HepG2 (cell line): ENCODE results near the gene TRIM31. TPM values are rescaled to one million over a fixed set of nuclear protein-coding genes. Genes with fewer than 3 reads are reported as not detected.

Source experiments
- ARNT ChIP-seq: fragments of 450-650 bp; IDR thresholded peaks from 2 replicates; pipeline ENCODE4 v1.6.1; 2017
- GATA4 ChIP-seq: sonication (generic); IDR thresholded peaks from 2 replicates; pipeline ENCODE4 v1.6.1; 2016; ENCODE audit warnings: antibody characterized with exemption, low read depth, borderline replicate concordance
- HBP1 ChIP-seq: IDR thresholded peaks from 2 replicates; pipeline ENCODE4 v1.6.1; 2016; ENCODE audit warnings: low read depth, control low read depth
- HIVEP1 ChIP-seq: sonication (generic); formaldehyde crosslinking; IDR thresholded peaks from 2 replicates; pipeline ENCODE4 v1.4.0; 2020; ENCODE audit warnings: mild to moderate bottlenecking, missing genetic modification reagents
- MIXL1 ChIP-seq: IDR thresholded peaks from 2 replicates; pipeline ENCODE4 v1.6.1; 2016
- POLR2AphosphoS5 ChIP-seq: IDR thresholded peaks from 2 replicates; pipeline ENCODE4 v1.6.1; 2012; ENCODE audit warnings: low read depth, low read length
- ZMAT5 ChIP-seq: sonication (generic); formaldehyde crosslinking; IDR thresholded peaks from 2 replicates; pipeline ENCODE4 v1.5.0; 2020; ENCODE audit warnings: mild to moderate bottlenecking, low read depth, missing genetic modification reagents, borderline replicate concordance
- ZNF121 ChIP-seq: sonication (generic); formaldehyde crosslinking; IDR thresholded peaks from 2 replicates; pipeline ENCODE4 v1.5.0; 2020; ENCODE audit warnings: mild to moderate bottlenecking, missing genetic modification reagents
- ZNF260 ChIP-seq: sonication (generic); formaldehyde crosslinking; IDR thresholded peaks from 2 replicates; pipeline ENCODE4 v1.4.0; 2020; ENCODE audit warnings: missing genetic modification reagents, low read depth, mild to moderate bottlenecking, borderline replicate concordance
- ZNF350 ChIP-seq: sonication (generic); formaldehyde crosslinking; IDR thresholded peaks from 2 replicates; pipeline ENCODE4 v1.4.0; 2020; ENCODE audit warnings: mild to moderate bottlenecking, low read depth, missing genetic modification reagents, borderline replicate concordance
- ZNF431 ChIP-seq: sonication (generic); formaldehyde crosslinking; IDR thresholded peaks from 2 replicates; pipeline ENCODE4 v1.9.0; 2022; ENCODE audit warnings: missing genetic modification reagents, low read depth, mild to moderate bottlenecking, borderline replicate concordance
- ZNF777 ChIP-seq: sonication (generic); formaldehyde crosslinking; IDR thresholded peaks from 2 replicates; pipeline ENCODE4 v1.4.0; 2020; ENCODE audit warnings: missing genetic modification reagents
- polyA plus RNA-seq, 8 experiments: library from polyadenylated mRNA; depleted of rRNA in 3 of 8; stranded (reverse) in 7 of 8; unstranded in 1 of 8; fragments of >200 nt; fragmentation: Illumina TruSeq in 4 of 8; extraction: Trizol in 4 of 8; gene quantifications; 2 replicates each; pipeline versions ENCODE4 v1.2.1 to v1.2.3, GENCODE V29; 2011 to 2016; ENCODE audit warnings: low read depth in 4 of 8, missing spikeins in 1 of 8, mixed read lengths in 1 of 8; ENCODE audit not compliant: insufficient read depth in 1 of 8
- total RNA-seq, 5 experiments: library from RNA; depleted of rRNA; stranded (reverse); fragments of >200 nt; fragmentation: Illumina TruSeq; extraction: Trizol; gene quantifications; 2 replicates each; pipeline ENCODE4 v1.2.3, GENCODE V29; 2016; ENCODE audit warnings: low read depth in 1 of 5
- TF ChIP-seq, protein P1 (sequence below): sonication (generic); formaldehyde crosslinking; IDR thresholded peaks from 2 replicates; pipeline ENCODE4 v1.4.0; 2020; ENCODE audit warnings: mild to moderate bottlenecking, missing genetic modification reagents
- TF ChIP-seq, protein P2 (sequence below): sonication (generic); formaldehyde crosslinking; IDR thresholded peaks from 2 replicates; pipeline ENCODE4 v1.4.0; 2020; ENCODE audit warnings: mild to moderate bottlenecking, missing genetic modification reagents, borderline replicate concordance
- TF ChIP-seq, protein P3 (sequence below): sonication (generic); formaldehyde crosslinking; IDR thresholded peaks from 2 replicates; pipeline ENCODE4 v1.4.0; 2020; ENCODE audit warnings: mild to moderate bottlenecking, missing genetic modification reagents
- TF ChIP-seq, protein P4 (sequence below): sonication (generic); formaldehyde crosslinking; IDR thresholded peaks from 2 replicates; pipeline ENCODE4 v1.4.0; 2020; ENCODE audit warnings: missing genetic modification reagents, borderline replicate concordance
- TF ChIP-seq, protein P5 (sequence below): sonication (generic); formaldehyde crosslinking; IDR thresholded peaks from 2 replicates; pipeline ENCODE4 v1.8.0; 2022; ENCODE audit warnings: mild to moderate bottlenecking, missing genetic modification reagents; ENCODE audit not compliant: insufficient replicate concordance

Gene TRIM31
- total and polyA plus RNA-seq, 2 of the 13 experiments (the other 11 are each of a cell fraction or from before 2014, with no cell fraction given): 0.13 to 0.51 TPM

DNA sequence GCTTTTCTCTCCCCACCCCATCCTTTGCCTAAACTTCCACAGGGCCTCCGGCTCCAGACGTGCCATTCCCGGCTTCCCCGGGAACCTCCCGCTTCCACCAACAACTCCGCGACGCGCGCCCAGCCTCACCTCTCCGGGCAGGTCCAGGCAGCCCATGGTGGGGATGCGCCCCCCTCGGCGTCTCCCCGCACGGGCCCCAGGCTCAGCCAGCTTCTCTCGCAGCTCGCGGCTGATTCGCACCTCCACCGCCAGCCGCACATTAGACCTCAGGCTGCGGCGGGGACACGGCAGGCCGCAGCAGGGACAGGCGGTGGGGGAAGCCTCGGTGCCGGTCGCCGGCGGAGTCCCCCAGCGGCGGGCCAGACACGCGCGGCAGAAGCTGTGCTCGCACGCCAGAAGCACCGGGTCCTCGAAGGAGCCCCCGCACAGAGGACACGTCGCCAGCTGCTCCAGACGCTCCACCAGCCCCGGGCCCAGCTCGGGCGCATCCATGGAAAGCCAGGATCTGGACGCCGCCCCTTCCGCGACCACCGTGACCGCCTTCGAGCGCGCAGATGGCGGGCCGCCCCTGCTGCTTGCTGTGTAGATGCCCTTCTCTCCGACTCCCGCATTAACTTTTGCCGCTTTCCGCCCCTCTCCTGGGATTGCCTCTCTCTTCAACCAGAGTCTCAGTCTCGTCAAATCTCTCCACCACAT lies 37.6 kb downstream of the TRIM31 start, which contains the start of gene RNF39 (continued):
- TF ChIP-seq, protein P1, sequence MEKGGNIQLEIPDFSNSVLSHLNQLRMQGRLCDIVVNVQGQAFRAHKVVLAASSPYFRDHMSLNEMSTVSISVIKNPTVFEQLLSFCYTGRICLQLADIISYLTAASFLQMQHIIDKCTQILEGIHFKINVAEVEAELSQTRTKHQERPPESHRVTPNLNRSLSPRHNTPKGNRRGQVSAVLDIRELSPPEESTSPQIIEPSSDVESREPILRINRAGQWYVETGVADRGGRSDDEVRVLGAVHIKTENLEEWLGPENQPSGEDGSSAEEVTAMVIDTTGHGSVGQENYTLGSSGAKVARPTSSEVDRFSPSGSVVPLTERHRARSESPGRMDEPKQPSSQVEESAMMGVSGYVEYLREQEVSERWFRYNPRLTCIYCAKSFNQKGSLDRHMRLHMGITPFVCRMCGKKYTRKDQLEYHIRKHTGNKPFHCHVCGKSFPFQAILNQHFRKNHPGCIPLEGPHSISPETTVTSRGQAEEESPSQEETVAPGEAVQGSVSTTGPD (CRISPR knock-in tag): no peak
- no peak for TF ChIP-seq POLR2AphosphoS5
- TF ChIP-seq, protein P2, sequence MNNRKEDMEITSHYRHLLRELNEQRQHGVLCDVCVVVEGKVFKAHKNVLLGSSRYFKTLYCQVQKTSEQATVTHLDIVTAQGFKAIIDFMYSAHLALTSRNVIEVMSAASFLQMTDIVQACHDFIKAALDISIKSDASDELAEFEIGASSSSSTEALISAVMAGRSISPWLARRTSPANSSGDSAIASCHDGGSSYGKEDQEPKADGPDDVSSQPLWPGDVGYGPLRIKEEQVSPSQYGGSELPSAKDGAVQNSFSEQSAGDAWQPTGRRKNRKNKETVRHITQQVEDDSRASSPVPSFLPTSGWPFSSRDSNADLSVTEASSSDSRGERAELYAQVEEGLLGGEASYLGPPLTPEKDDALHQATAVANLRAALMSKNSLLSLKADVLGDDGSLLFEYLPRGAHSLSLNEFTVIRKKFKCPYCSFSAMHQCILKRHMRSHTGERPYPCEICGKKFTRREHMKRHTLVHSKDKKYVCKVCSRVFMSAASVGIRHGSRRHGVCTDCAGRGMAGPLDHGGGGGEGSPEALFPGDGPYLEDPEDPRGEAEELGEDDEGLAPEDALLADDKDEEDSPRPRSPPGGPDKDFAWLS: 0 out of 2 replicates have a peak, but pooled peaks have one; percentile 62
- TF ChIP-seq, protein P3, sequence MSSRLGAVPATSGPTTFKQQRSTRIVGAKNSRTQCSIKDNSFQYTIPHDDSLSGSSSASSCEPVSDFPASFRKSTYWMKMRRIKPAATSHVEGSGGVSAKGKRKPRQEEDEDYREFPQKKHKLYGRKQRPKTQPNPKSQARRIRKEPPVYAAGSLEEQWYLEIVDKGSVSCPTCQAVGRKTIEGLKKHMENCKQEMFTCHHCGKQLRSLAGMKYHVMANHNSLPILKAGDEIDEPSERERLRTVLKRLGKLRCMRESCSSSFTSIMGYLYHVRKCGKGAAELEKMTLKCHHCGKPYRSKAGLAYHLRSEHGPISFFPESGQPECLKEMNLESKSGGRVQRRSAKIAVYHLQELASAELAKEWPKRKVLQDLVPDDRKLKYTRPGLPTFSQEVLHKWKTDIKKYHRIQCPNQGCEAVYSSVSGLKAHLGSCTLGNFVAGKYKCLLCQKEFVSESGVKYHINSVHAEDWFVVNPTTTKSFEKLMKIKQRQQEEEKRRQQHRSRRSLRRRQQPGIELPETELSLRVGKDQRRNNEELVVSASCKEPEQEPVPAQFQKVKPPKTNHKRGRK: no peak
- no peak for TF ChIP-seq ARNT
- TF ChIP-seq, protein P4, sequence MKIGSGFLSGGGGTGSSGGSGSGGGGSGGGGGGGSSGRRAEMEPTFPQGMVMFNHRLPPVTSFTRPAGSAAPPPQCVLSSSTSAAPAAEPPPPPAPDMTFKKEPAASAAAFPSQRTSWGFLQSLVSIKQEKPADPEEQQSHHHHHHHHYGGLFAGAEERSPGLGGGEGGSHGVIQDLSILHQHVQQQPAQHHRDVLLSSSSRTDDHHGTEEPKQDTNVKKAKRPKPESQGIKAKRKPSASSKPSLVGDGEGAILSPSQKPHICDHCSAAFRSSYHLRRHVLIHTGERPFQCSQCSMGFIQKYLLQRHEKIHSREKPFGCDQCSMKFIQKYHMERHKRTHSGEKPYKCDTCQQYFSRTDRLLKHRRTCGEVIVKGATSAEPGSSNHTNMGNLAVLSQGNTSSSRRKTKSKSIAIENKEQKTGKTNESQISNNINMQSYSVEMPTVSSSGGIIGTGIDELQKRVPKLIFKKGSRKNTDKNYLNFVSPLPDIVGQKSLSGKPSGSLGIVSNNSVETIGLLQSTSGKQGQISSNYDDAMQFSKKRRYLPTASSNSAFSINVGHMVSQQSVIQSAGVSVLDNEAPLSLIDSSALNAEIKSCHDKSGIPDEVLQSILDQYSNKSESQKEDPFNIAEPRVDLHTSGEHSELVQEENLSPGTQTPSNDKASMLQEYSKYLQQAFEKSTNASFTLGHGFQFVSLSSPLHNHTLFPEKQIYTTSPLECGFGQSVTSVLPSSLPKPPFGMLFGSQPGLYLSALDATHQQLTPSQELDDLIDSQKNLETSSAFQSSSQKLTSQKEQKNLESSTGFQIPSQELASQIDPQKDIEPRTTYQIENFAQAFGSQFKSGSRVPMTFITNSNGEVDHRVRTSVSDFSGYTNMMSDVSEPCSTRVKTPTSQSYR (CRISPR knock-in tag): no peak
- TF ChIP-seq, protein P5, sequence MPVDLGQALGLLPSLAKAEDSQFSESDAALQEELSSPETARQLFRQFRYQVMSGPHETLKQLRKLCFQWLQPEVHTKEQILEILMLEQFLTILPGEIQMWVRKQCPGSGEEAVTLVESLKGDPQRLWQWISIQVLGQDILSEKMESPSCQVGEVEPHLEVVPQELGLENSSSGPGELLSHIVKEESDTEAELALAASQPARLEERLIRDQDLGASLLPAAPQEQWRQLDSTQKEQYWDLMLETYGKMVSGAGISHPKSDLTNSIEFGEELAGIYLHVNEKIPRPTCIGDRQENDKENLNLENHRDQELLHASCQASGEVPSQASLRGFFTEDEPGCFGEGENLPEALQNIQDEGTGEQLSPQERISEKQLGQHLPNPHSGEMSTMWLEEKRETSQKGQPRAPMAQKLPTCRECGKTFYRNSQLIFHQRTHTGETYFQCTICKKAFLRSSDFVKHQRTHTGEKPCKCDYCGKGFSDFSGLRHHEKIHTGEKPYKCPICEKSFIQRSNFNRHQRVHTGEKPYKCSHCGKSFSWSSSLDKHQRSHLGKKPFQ (CRISPR knock-in tag): peak; percentile 65
- TF ChIP-seq ZNF260 (CRISPR knock-in tag): no peak
- TF ChIP-seq ZNF431 (CRISPR knock-in tag): no peak
- TF ChIP-seq ZNF350 (CRISPR knock-in tag): peak; percentile 72; the same call in 1 of the 2 replicates
- no peak for TF ChIP-seq ZMAT5
- TF ChIP-seq MIXL1 (CRISPR knock-in tag): no peak
- TF ChIP-seq GATA4: no peak
- TF ChIP-seq ZNF121 (CRISPR knock-in tag): no peak
- peak; percentile 87 for TF ChIP-seq ZNF777
- no peak for TF ChIP-seq HBP1 (CRISPR knock-in tag)
- TF ChIP-seq HIVEP1 (CRISPR knock-in tag): 0 out of 2 replicates have a peak, but pooled peaks have one; percentile 87
